CD14-positive monocyte (primary cell): ENCODE data around the gene KRTDAP. TPM values are rescaled to one million over a fixed set of nuclear protein-coding genes. Genes with fewer than 3 reads are reported as not detected.

Experiments used
- DNase-seq, 3 donors: peaks; one replicate each; pipeline ENCODE4 v3.0.0-alpha.2; 2011 to 2022
- H2AFZ ChIP-seq: 2 replicates; pipeline ENCODE4 v1.6.0; 2012; ENCODE audit warnings: mild to moderate bottlenecking, low read depth, low read length, inconsistent platforms; ENCODE audit not compliant: insufficient read depth, poor library complexity, severe bottlenecking
- H3K27ac ChIP-seq, 2 donors: 1 replicate in 1 of 2; 2 replicates in 1 of 2; pipeline ENCODE4 v1.5.1; 2012 to 2013; ENCODE audit warnings: low read length in 2 of 2, control low read depth in 1 of 2, inconsistent platforms in 1 of 2, low read depth in 1 of 2, mild to moderate bottlenecking in 1 of 2
- H3K27me3 ChIP-seq, 2 donors: one replicate each; pipeline versions ENCODE4 v1.6.0 to v1.6.1; 2011 to 2013; ENCODE audit warnings: low read length in 2 of 2; ENCODE audit not compliant: control insufficient read depth in 2 of 2, insufficient read depth in 2 of 2
- H3K36me3 ChIP-seq, 2 donors: replicated peaks in 1 of 2; 1 replicate in 1 of 2; 2 replicates in 1 of 2; pipeline versions ENCODE4 v1.5.1 to v1.6.1; 2012 to 2013; ENCODE audit warnings: low read length in 2 of 2, control low read depth in 1 of 2, inconsistent platforms in 1 of 2, mild to moderate bottlenecking in 1 of 2; ENCODE audit not compliant: insufficient read depth in 2 of 2, control insufficient read depth in 1 of 2
- H3K4me1 ChIP-seq, 2 donors: 1 replicate in 1 of 2; 2 replicates in 1 of 2; pipeline versions ENCODE4 v1.5.1 to v1.6.1; 2012 to 2013; ENCODE audit warnings: low read length in 2 of 2, control low read depth in 1 of 2, inconsistent platforms in 1 of 2, mild to moderate bottlenecking in 1 of 2, moderate library complexity in 1 of 2; ENCODE audit not compliant: insufficient read depth in 2 of 2, control insufficient read depth in 1 of 2
- H3K4me2 ChIP-seq: replicated peaks from 2 replicates; pipeline ENCODE3; 2012; ENCODE audit warnings: low read length, moderate library complexity, mild to moderate bottlenecking; ENCODE audit not compliant: poor library complexity, severe bottlenecking; ENCODE audit errors: extremely low read depth
- H3K4me3 ChIP-seq, 3 experiments: fragments of 200-600 bp in 1 of 3; sonication (generic) in 1 of 3; replicated peaks in 1 of 3; 1 replicate in 2 of 3; 2 replicates in 1 of 3; pipeline ENCODE4 v1.5.1; 2011 to 2013; ENCODE audit warnings: low read length in 3 of 3, mild to moderate bottlenecking in 3 of 3, control low read depth in 2 of 3, low read depth in 2 of 3, inconsistent platforms in 1 of 3, moderate library complexity in 1 of 3
- H3K79me2 ChIP-seq: 2 replicates; pipeline ENCODE4 v1.6.0; 2012; ENCODE audit warnings: mild to moderate bottlenecking, control low read depth, inconsistent platforms, low read length, moderate library complexity; ENCODE audit not compliant: insufficient read depth
- H3K9ac ChIP-seq: 2 replicates; pipeline ENCODE4 v1.6.0; 2017; ENCODE audit warnings: low read length, mild to moderate bottlenecking; ENCODE audit not compliant: insufficient read depth, poor library complexity, severe bottlenecking
- H3K9me3 ChIP-seq, 2 donors: replicated peaks in 1 of 2; 1 replicate in 1 of 2; 2 replicates in 1 of 2; pipeline versions ENCODE4 v1.5.1 to v1.6.1; 2012 to 2013; ENCODE audit warnings: low read length in 2 of 2, control low read depth in 1 of 2; ENCODE audit not compliant: control insufficient read depth in 1 of 2, insufficient read depth in 1 of 2
- H4K20me1 ChIP-seq: 2 replicates; pipeline ENCODE4 v1.6.0; 2012; ENCODE audit warnings: mild to moderate bottlenecking, low read length, control low read depth, moderate library complexity; ENCODE audit not compliant: insufficient read depth
- H3K27ac Mint-ChIP-seq, 7 donors: one replicate each; pipeline ENCODE4 v1.8.0; 2020; ENCODE audit warnings: mild to moderate bottlenecking in 7 of 7, mixed read lengths in 7 of 7, moderate library complexity in 6 of 7, inconsistent platforms in 2 of 7
- H3K27me3 Mint-ChIP-seq, 3 donors: one replicate each; pipeline ENCODE4 v1.8.0; 2021 to 2022; ENCODE audit warnings: low read depth in 3 of 3, mild to moderate bottlenecking in 3 of 3, mixed read lengths in 3 of 3, moderate library complexity in 3 of 3, inconsistent platforms in 1 of 3
- H3K36me3 Mint-ChIP-seq, 2 donors: one replicate each; pipeline ENCODE4 v1.8.0; 2020; ENCODE audit warnings: mixed read lengths in 2 of 2, inconsistent platforms in 1 of 2, mild to moderate bottlenecking in 1 of 2
- H3K4me1 Mint-ChIP-seq: one replicate; pipeline ENCODE4 v1.8.0; 2020; ENCODE audit warnings: mild to moderate bottlenecking, mixed read lengths
- H3K4me3 Mint-ChIP-seq, 2 donors: one replicate each; pipeline ENCODE4 v1.8.0; 2020; ENCODE audit warnings: mild to moderate bottlenecking in 2 of 2, mixed read lengths in 2 of 2, moderate library complexity in 1 of 2
- H3K9me3 Mint-ChIP-seq, 7 donors: one replicate each; pipeline ENCODE4 v1.8.0; 2020 to 2022; ENCODE audit warnings: mixed read lengths in 7 of 7, mild to moderate bottlenecking in 6 of 7, moderate library complexity in 6 of 7, inconsistent platforms in 2 of 7
- WGBS: methylation state at CpG from one replicate; pipeline ENCODE4 v1.1.5; 2013; ENCODE audit warnings: missing lambda C conversion rate; ENCODE audit not compliant: insufficient coverage; 5-methylcytosine and 5-hydroxymethylcytosine counted together
- intact Hi-C, 2 donors: fragments of 100-400 bp; cut with micrococcal nuclease; formaldehyde crosslinking; loops; one replicate each; pipeline versions ENCODE4 v1.15.0 to v1.15.1; 2023
- polyA plus RNA-seq, 3 donors: library from polyadenylated mRNA; depleted of rRNA in 1 of 3; unstranded in 2 of 3; stranded (reverse) in 1 of 3; fragments of 300-500 nt in 2 of 3; fragments of >200 nt in 1 of 3; fragmentation: Illumina TruSeq in 2 of 3; gene quantifications; 1 replicate in 2 of 3; 2 replicates in 1 of 3; pipeline ENCODE4 v1.2.3, GENCODE V29; 2012 to 2021
- TF ChIP-seq, protein P1 (sequence below): fragments of 200-600 bp; IDR thresholded peaks from one replicate; pipeline ENCODE4 v1.8.0; 2022; ENCODE audit warnings: antibody characterized with exemption, mild to moderate bottlenecking

KRTDAP gene
- polyA plus RNA-seq, 3 donors: not detected

GRCh38 chr19:35455616-35456201 is 34.6 kb downstream of the KRTDAP start:
- Mint-ChIP-seq H3K9me3 (peaks cover 0 to 1% (median 0%) of the 10 kb centered on the region in 7 donors), H3K36me3 (peaks cover 0 to 6% of the 10 kb centered on the region in 2 donors), H3K27ac (peak overlapping the region in 2 of 7 donors; percentile 1 to 33), H3K4me3 (no peak overlapping the region), H3K4me1 (peaks cover 53% of the 10 kb centered on the region), H3K27me3 (peaks cover 8 to 10% (median 10%) of the 10 kb centered on the region in 3 donors)
- Histone ChIP-seq H3K36me3 (no peaks in the 10 kb centered on the region), H3K79me2 (no peaks in the 10 kb centered on the region), H3K4me3 (no peak overlapping the region), H4K20me1 (no peaks in the 10 kb centered on the region), H3K4me1 (peaks cover 37 to 43% of the 10 kb centered on the region in 2 donors), H3K27me3 (no peaks in the 10 kb centered on the region), H3K4me2 (no peak overlapping the region), H2AFZ (no peak overlapping the region), H3K27ac (no peak overlapping the region), H3K9me3 (no peaks in the 10 kb centered on the region), H3K9ac (no peak overlapping the region)
- TF ChIP-seq, protein P1, sequence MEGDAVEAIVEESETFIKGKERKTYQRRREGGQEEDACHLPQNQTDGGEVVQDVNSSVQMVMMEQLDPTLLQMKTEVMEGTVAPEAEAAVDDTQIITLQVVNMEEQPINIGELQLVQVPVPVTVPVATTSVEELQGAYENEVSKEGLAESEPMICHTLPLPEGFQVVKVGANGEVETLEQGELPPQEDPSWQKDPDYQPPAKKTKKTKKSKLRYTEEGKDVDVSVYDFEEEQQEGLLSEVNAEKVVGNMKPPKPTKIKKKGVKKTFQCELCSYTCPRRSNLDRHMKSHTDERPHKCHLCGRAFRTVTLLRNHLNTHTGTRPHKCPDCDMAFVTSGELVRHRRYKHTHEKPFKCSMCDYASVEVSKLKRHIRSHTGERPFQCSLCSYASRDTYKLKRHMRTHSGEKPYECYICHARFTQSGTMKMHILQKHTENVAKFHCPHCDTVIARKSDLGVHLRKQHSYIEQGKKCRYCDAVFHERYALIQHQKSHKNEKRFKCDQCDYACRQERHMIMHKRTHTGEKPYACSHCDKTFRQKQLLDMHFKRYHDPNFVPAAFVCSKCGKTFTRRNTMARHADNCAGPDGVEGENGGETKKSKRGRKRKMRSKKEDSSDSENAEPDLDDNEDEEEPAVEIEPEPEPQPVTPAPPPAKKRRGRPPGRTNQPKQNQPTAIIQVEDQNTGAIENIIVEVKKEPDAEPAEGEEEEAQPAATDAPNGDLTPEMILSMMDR: no peak
- intact Hi-C loops: loop anchor here in 1 of 2 donors (5.0 kb wide), 1 partner anchor 33 kb away; no protein-coding TSS in a partner anchor
- DNase-seq: no peak
- WGBS: 50% methylated on average over 2 of the region's 3 CpGs

DNA sequence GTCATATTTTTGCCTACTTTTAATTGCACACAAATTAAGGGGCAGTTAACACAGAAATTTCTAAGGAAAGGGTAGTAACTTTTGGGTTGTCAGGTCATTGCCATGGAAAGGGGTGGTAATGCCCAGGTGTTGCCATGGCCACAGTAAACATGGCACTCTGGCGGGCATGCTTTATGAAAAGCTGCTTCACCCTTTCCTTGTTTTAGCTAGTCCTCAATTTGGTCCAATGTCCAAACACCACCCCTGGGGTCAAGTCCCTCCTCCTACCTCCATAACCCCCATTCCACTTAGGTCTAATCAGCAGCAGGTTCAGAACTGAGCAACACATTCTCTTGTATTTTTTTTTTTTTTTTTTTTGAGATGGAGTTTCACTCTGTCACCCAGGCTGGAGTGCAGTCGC is 35.6 kb downstream of the KRTDAP start:
- Histone ChIP-seq H2AFZ (no peak overlapping the region), H3K9ac (no peak overlapping the region), H3K4me3 (no peak overlapping the region), H4K20me1 (no peaks in the 10 kb centered on the region), H3K27ac (no peak overlapping the region), H3K36me3 (no peaks in the 10 kb centered on the region), H3K4me1 (peaks cover 37 to 43% of the 10 kb centered on the region in 2 donors), H3K9me3 (no peaks in the 10 kb centered on the region), H3K79me2 (peaks cover 7% of the 10 kb centered on the region), H3K27me3 (no peaks in the 10 kb centered on the region), H3K4me2 (no peak overlapping the region)
- TF ChIP-seq, protein P1: no peak
- no CpG with 5 or more reads among the region's 2 CpGs for WGBS
- Mint-ChIP-seq H3K27me3 (peaks cover 6 to 11% (median 10%) of the 10 kb centered on the region in 3 donors), H3K4me1 (peaks cover 53% of the 10 kb centered on the region), H3K9me3 (peaks cover 0 to 1% (median 0%) of the 10 kb centered on the region in 7 donors), H3K4me3 (no peak overlapping the region), H3K36me3 (peaks cover 4 to 11% of the 10 kb centered on the region in 2 donors), H3K27ac (no peak overlapping the region)
- no peak for DNase-seq
- intact Hi-C loops: loop anchor here in 1 of 2 donors (5.0 kb wide), 1 partner anchor 32 kb away; no protein-coding TSS in a partner anchor
